Esophagus squamous epithelium (tissue), 4 donors: Measurements from ENCODE around the gene C14orf39.

Experiments used
- POLR2A ChIP-seq, 4 donors: fragments of 450-650 bp; IDR thresholded peaks; one replicate each; pipeline ENCODE4 v1.6.1; 2017; ENCODE audit warnings: antibody characterized with exemption in 4 of 4, mild to moderate bottlenecking in 4 of 4, moderate library complexity in 3 of 4
- TF ChIP-seq, protein P1 (sequence below), 6 experiments: fragments of 450-650 bp in 4 of 6; fragments of 200-600 bp in 2 of 6; sonication (generic) in 2 of 6; IDR thresholded peaks; one replicate each; pipeline ENCODE4 v1.5.1; 2016 to 2019; ENCODE audit warnings: antibody characterized with exemption in 6 of 6, mild to moderate bottlenecking in 4 of 6, moderate library complexity in 4 of 6

DNA sequence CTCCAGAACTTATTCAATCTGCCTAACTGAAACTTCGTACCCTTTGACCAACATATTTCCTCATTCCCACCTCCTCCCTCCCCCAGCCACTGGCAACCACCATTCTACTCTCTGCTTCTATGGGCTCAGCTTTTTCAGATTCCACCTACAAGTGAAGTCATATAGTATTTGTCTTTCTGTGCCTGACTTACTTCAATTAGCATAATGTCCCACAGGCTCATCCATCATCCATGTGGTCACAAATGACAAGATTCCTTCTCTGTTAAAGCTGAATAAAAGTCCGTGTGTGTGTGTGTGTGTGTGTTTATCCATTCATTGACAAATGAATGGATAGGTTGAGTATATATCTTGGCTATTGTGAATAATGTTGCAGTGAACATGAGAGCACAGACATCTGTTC lies 1.3 kb upstream of the C14orf39 start:
- TF ChIP-seq, protein P1, sequence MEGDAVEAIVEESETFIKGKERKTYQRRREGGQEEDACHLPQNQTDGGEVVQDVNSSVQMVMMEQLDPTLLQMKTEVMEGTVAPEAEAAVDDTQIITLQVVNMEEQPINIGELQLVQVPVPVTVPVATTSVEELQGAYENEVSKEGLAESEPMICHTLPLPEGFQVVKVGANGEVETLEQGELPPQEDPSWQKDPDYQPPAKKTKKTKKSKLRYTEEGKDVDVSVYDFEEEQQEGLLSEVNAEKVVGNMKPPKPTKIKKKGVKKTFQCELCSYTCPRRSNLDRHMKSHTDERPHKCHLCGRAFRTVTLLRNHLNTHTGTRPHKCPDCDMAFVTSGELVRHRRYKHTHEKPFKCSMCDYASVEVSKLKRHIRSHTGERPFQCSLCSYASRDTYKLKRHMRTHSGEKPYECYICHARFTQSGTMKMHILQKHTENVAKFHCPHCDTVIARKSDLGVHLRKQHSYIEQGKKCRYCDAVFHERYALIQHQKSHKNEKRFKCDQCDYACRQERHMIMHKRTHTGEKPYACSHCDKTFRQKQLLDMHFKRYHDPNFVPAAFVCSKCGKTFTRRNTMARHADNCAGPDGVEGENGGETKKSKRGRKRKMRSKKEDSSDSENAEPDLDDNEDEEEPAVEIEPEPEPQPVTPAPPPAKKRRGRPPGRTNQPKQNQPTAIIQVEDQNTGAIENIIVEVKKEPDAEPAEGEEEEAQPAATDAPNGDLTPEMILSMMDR (IDR thresholded peaks at IDR 0.05), result no peak
- TF ChIP-seq POLR2A (IDR thresholded peaks at IDR 0.05), result no peak
